Left ventricle myocardium inferior (tissue), 1 donor: ENCODE results near the gene VPS39. TPM values are rescaled to one million over a fixed set of nuclear protein-coding genes. Genes with fewer than 3 reads are reported as not detected.

Experiments
- DNase-seq: peaks from one replicate; pipeline ENCODE4 v3.0.0-alpha.2; 2020
- H3K27ac ChIP-seq: fragments of 200-600 bp; replicated peaks from 2 replicates; pipeline ENCODE4 v1.8.0; 2021
- H3K27me3 ChIP-seq: fragments of 200-600 bp; 2 replicates; pipeline ENCODE4 v1.8.0; 2021; ENCODE audit warnings: low read depth
- H3K36me3 ChIP-seq: fragments of 200-600 bp; 2 replicates; pipeline ENCODE4 v1.8.0; 2021
- H3K4me1 ChIP-seq: fragments of 200-600 bp; 2 replicates; pipeline ENCODE4 v1.8.0; 2021
- H3K4me3 ChIP-seq: fragments of 200-600 bp; 2 replicates; pipeline ENCODE4 v1.8.0; 2021; ENCODE audit warnings: mild to moderate bottlenecking, moderate library complexity
- H3K9me3 ChIP-seq: fragments of 200-600 bp; replicated peaks from 2 replicates; pipeline ENCODE4 v1.8.0; 2021
- intact Hi-C: fragments of 100-400 bp; cut with micrococcal nuclease; formaldehyde crosslinking; loops from one replicate; pipeline ENCODE4 v1.11.0; 2022
- total RNA-seq: library from RNA; stranded (reverse); fragmentation: NEBNext Ultra II Directional; extraction: Animal tissue kit (Norgen Biotek cat#: 25700); gene quantifications from one replicate; pipeline ENCODE4 v1.2.1, GENCODE V29; 2021
- TF ChIP-seq, protein P1 (sequence below): fragments of 200-600 bp; IDR thresholded peaks from 2 replicates; pipeline ENCODE4 v1.8.0; 2021; ENCODE audit warnings: antibody characterized with exemption, mild to moderate bottlenecking, borderline replicate concordance
- donor health status: DM: no; HTN: yes; CAD: no; lungs with severe emphysema.

Gene VPS39
- total RNA-seq, 1 donor from 2014 or later = 49.2 TPM

DNA sequence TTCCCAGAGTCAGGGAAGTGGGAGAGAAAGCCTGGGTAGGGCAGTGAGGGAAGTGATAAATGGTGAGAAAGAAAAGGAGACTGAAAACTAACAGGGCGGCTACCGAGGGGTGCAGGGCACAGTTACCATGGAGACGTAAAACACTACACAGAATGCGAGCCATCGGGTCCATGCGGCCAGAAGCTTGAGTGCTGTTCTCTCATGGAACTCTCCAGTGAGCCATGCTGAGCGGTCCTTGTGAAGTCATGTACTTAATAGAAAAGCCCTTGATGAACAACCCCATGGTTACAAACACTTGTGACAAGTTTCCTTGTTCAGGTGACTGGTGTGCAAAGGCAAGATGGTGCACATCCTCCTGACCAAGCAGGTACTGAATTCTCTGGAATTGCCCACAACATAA lies 48.0 kb downstream of the VPS39 start:
- intact Hi-C loops = no loop called here
- no peak for DNase-seq
- peak overlapping the region; percentile 73 for H3K27ac ChIP-seq
- H3K9me3 ChIP-seq = no peaks in the 10 kb centered on the region
- TF ChIP-seq, protein P1, sequence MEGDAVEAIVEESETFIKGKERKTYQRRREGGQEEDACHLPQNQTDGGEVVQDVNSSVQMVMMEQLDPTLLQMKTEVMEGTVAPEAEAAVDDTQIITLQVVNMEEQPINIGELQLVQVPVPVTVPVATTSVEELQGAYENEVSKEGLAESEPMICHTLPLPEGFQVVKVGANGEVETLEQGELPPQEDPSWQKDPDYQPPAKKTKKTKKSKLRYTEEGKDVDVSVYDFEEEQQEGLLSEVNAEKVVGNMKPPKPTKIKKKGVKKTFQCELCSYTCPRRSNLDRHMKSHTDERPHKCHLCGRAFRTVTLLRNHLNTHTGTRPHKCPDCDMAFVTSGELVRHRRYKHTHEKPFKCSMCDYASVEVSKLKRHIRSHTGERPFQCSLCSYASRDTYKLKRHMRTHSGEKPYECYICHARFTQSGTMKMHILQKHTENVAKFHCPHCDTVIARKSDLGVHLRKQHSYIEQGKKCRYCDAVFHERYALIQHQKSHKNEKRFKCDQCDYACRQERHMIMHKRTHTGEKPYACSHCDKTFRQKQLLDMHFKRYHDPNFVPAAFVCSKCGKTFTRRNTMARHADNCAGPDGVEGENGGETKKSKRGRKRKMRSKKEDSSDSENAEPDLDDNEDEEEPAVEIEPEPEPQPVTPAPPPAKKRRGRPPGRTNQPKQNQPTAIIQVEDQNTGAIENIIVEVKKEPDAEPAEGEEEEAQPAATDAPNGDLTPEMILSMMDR = no peak
- H3K4me3 ChIP-seq = no peak overlapping the region
- peaks cover 57% of the 10 kb centered on the region for H3K36me3 ChIP-seq
- peaks cover 43% of the 10 kb centered on the region for H3K4me1 ChIP-seq
- H3K27me3 ChIP-seq = no peaks in the 10 kb centered on the region

DNA sequence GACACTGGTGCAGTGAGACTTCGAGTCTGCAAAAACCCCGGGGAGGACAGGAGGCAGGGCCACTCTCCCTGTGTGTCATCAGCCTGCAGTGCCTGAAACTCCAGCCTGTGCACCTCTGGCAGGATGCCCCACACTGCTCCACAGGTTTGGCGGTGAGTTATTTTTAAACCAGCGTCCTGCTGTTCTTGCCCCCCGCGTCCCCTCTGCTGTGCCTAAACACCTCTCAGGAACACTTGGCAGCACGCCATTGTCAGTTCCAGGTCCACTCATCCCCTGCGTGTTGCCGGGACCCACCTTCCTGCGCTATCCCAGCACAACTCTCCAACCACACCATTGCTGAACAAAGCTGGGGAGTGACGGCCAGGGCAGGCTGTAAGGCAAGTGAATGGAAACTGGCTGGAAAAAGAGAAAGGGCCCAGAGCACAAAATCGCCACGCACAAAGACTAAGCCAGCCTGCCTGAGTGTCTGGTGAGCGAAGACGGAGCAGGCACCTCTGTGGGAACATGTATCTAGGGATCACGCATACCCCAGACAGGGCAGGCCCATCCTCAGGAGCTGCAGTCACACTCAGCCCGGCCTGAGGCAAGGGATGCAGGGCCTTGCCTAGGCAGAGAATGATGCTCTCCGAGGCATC lies 48.6 kb downstream of the VPS39 start:
- no peak overlapping the region for H3K4me3 ChIP-seq
- DNase-seq = peak; percentile 80
- no peaks in the 10 kb centered on the region for H3K9me3 ChIP-seq
- peaks cover 50% of the 10 kb centered on the region for H3K36me3 ChIP-seq
- no peaks in the 10 kb centered on the region for H3K27me3 ChIP-seq
- TF ChIP-seq, protein P1 = no peak
- H3K27ac ChIP-seq = peak overlapping the region; percentile 73
- intact Hi-C loops = no loop called here
- peaks cover 44% of the 10 kb centered on the region for H3K4me1 ChIP-seq

DNA sequence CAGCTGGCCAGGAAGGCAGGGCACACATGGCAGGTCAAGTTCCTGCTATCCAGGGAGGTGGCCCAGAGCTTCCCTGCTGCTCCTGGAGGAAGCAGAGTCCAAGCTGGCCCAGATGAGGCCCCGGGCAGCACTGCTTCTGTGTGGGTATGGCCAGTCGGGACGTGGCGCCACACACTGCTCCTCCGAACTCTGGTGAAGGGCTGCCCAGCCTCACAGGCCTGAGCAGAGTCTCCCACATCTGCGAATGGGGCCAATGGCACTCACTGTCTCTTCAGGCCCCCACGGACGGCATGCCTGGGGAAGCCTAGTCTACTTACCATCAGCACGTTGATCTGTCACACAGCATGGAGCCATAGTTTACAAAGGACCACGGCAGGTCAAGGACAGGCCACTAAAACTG lies 49.2 kb downstream of the VPS39 start:
- H3K27ac ChIP-seq = peak overlapping the region; percentile 73
- H3K4me1 ChIP-seq = peaks cover 49% of the 10 kb centered on the region
- TF ChIP-seq, protein P1 = no peak
- no peaks in the 10 kb centered on the region for H3K9me3 ChIP-seq
- H3K36me3 ChIP-seq = peaks cover 45% of the 10 kb centered on the region
- intact Hi-C loops = no loop called here
- DNase-seq = no peak
- no peak overlapping the region for H3K4me3 ChIP-seq
- H3K27me3 ChIP-seq = no peaks in the 10 kb centered on the region

DNA sequence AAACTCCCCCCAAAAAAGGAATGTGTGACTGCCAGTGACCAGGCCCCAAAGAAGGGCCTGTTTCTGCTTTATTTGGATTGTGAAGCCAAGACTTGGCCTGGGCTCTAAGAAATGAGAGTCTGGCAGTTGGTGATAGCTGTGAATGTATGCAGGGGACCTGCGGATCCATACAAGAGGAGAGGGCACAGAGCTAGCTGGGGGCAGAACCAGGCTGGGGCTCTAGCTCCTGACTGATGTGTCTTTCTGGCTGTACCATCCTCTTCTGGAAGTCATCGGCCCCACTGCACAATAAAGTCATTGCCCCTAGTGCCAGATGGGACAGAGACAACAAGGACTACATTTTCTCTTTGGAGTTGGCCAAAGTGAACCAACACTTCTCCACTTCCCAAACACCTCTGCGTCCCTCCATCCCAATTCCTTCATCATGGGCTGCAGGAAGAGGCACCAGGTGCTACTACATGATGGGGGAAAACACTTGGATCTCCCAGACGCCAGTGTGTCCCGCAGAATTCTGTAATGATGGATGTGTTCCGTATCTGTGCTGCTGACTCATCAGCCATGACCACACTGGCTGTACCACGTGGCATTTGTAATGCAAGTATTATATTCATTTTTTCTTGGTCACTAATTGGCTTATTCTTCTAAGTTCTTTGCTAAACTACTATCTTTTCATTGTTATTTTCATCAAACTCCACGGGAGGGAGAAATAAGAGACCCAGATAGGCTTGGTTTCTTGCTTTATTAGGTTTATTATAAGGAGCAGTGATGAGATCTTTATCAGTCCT lies 49.9 kb downstream of the VPS39 start:
- no peak for DNase-seq
- Histone ChIP-seq H3K9me3 (no peaks in the 10 kb centered on the region), H3K4me1 (peaks cover 52% of the 10 kb centered on the region), H3K27me3 (no peaks in the 10 kb centered on the region), H3K27ac (peak overlapping the region; percentile 73), H3K4me3 (no peak overlapping the region), H3K36me3 (peaks cover 37% of the 10 kb centered on the region)
- TF ChIP-seq, protein P1 = no peak
- intact Hi-C loops = no loop called here

DNA sequence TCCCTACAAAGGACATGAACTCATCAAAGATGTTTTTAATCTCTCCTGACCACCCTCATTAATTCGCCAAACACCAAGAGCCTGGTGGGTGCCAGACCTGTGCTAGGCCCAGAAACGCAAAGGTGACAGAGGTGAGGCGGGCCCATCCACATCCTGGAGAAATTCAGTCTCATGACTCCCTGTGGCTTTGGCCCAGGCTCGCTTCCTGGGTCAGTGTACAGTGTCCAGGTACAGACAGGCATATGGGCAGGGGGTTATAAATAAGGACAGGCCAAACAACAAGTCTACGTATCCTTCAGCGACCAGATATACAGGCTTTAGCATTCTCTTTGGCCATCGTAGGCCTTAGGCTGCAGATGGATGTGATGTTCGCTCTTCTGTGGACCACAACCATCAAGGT lies 50.7 kb downstream of the VPS39 start:
- Histone ChIP-seq H3K4me1 (peaks cover 59% of the 10 kb centered on the region), H3K9me3 (no peaks in the 10 kb centered on the region), H3K36me3 (peaks cover 29% of the 10 kb centered on the region), H3K27me3 (no peaks in the 10 kb centered on the region), H3K4me3 (no peak overlapping the region), H3K27ac (no peak overlapping the region)
- TF ChIP-seq, protein P1 = no peak
- no peak for DNase-seq
- intact Hi-C loops = no loop called here
